Stimulated activated naive CD8-positive, alpha-beta T cell treated with anti-CD3 and anti-CD28 coated beads, Interleukin-15, amount 100 ng/mL, for 72 hours (primary cell): ENCODE data around the gene ABCA3.
A peak's percentile ranks its signal among the peaks of the same experiment; 100 is the strongest.

Experiments used
- ATAC-seq: fragments of 150-1000 bp; cut with Tn5 transposase; 2 replicates; pipeline ENCODE4 v1.10.0; 2021; ENCODE audit warnings: mild to moderate bottlenecking, moderate library complexity
- DNase-seq, 2 donors: peaks; one replicate each; pipeline ENCODE4 v3.0.0; 2021 to 2022
- H3K27ac Mint-ChIP-seq, 2 donors: one replicate each; pipeline ENCODE4 v1.8.0; 2022; ENCODE audit warnings: mild to moderate bottlenecking in 2 of 2, mixed read lengths in 2 of 2, moderate library complexity in 2 of 2
- H3K27me3 Mint-ChIP-seq: one replicate; pipeline ENCODE4 v1.8.0; 2022; ENCODE audit warnings: mixed read lengths
- H3K4me1 Mint-ChIP-seq: one replicate; pipeline ENCODE4 v1.8.0; 2022; ENCODE audit warnings: mild to moderate bottlenecking, mixed read lengths
- H3K4me3 Mint-ChIP-seq, 2 donors: one replicate each; pipeline ENCODE4 v1.8.0; 2022; ENCODE audit warnings: mild to moderate bottlenecking in 2 of 2, mixed read lengths in 2 of 2, moderate library complexity in 1 of 2
- H3K9me3 Mint-ChIP-seq, 2 donors: one replicate each; pipeline ENCODE4 v1.8.0; 2022; ENCODE audit warnings: mixed read lengths in 2 of 2

Gene ABCA3

DNA sequence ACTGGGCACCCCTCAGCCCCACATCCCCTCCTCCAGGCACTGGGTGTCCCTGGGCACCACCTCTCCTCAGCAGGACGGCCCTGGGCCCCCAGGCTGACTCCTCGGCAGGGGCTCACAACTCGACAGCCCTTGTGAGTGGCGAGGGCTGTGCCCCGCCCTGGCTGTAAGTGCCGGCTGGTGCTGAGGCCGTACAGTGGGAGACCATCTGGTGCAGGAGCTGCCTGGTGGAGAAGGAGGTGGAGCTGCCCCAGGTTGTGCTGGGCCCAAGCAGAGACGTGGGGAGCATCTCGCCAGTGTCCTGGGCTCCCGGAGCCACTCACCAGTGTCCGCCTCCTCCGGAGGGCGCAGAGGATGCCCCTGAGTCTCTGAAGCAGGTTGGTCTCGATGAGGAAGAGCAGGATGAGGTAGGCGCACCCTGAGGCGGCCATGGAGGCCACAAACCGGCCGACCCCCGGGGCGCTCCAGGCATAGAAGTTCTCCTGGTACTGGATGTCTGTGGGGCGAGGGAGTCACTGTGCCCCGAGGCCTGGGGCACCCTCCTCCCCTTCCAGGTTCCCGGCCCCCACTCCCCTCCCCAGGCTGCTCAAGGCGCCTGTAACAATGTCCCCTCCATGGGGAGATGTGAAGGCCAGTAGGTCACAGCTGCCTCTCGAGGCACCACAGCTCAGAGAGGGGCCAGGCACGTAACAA lies 57.5 kb downstream of the ABCA3 start:
- no peaks in the 10 kb centered on the region for H3K27me3 Mint-ChIP-seq
- no peak for DNase-seq
- H3K4me1 Mint-ChIP-seq: no peaks in the 10 kb centered on the region
- no peaks in the 10 kb centered on the region for H3K9me3 Mint-ChIP-seq
- no peak for ATAC-seq
- H3K4me3 Mint-ChIP-seq: no peak overlapping the region
- peak overlapping the region in 1 of 2 donors; percentile 20 for H3K27ac Mint-ChIP-seq

DNA sequence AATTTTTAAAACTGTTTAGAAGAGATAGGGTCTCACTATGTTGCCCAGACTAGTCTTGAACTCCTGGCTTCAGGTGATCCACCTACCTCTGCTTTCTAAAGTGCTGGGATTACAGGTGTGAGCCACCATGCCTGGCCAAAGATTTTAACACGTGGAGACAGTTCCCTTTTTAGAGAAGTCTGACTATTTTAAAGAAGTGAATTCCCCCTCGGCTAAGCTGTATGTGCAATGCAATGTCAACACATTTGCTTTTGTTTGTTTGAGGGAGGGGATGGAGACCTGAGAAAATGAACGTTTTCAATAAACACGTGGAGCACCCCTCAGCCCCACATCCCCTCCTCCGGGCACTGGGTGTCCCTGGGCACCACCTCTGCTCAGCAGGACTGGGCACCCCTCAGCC lies 58.3 kb downstream of the ABCA3 start:
- Mint-ChIP-seq H3K27ac (no peak overlapping the region), H3K27me3 (no peaks in the 10 kb centered on the region), H3K4me1 (no peaks in the 10 kb centered on the region), H3K9me3 (no peaks in the 10 kb centered on the region), H3K4me3 (no peak overlapping the region)
- ATAC-seq (no peak), DNase-seq (no peak)

DNA sequence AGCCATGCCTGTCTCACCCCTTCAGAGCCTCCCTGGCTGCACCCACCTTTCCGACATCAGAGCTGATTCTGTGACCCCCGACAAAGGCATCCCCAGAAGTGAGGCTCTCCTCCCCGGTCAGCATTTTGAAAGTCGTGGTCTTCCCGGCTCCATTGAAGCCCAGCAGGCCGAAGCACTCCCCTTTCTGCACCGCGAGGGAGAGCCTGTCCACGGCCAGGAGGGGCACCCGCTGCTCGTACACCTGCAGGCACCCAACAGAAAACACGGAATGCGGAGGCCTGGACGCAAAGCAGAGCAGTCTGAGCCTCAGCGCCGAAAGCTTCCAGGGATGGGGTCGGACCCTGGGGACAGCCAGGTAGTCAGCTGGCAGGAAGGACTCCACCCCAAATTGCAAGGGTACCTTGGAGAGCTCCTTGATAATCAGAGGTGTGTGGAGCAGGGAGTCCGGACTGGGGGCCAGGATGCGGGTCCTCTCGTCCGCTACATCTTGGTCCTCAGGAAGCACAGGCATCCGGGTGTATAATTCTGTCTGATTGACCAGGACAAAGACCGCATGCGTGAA lies 59.5 kb downstream of the ABCA3 start:
- Mint-ChIP-seq H3K27me3 (no peaks in the 10 kb centered on the region), H3K27ac (no peak overlapping the region), H3K4me3 (no peak overlapping the region), H3K4me1 (no peaks in the 10 kb centered on the region), H3K9me3 (no peaks in the 10 kb centered on the region)
- DNase-seq (no peak), ATAC-seq (no peak)

DNA sequence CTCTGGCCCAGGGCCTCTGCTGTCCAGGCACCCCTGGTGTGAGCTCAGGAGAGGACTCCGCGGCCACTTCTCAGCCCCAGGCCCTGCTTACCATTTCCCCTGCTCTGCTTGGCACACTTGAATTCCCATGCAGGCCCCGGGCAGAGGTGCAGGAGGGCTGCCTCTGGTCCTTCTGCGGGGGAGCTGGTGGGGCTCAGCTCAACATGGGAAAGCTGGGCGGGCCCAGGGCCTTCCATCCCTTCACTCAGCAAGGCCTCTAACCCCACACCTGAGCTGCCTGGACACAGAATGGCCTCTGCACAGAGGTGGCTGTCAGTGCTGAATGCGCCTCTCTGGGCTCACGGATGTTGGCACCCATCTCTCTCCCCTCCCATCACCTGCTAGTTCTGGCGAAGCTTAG lies 60.1 kb downstream of the ABCA3 start:
- no peak overlapping the region for H3K4me3 Mint-ChIP-seq
- ATAC-seq (no peak), DNase-seq (no peak)
- H3K27me3 Mint-ChIP-seq: no peaks in the 10 kb centered on the region
- no peaks in the 10 kb centered on the region for H3K4me1 Mint-ChIP-seq
- no peak overlapping the region for H3K27ac Mint-ChIP-seq
- no peaks in the 10 kb centered on the region for H3K9me3 Mint-ChIP-seq

DNA sequence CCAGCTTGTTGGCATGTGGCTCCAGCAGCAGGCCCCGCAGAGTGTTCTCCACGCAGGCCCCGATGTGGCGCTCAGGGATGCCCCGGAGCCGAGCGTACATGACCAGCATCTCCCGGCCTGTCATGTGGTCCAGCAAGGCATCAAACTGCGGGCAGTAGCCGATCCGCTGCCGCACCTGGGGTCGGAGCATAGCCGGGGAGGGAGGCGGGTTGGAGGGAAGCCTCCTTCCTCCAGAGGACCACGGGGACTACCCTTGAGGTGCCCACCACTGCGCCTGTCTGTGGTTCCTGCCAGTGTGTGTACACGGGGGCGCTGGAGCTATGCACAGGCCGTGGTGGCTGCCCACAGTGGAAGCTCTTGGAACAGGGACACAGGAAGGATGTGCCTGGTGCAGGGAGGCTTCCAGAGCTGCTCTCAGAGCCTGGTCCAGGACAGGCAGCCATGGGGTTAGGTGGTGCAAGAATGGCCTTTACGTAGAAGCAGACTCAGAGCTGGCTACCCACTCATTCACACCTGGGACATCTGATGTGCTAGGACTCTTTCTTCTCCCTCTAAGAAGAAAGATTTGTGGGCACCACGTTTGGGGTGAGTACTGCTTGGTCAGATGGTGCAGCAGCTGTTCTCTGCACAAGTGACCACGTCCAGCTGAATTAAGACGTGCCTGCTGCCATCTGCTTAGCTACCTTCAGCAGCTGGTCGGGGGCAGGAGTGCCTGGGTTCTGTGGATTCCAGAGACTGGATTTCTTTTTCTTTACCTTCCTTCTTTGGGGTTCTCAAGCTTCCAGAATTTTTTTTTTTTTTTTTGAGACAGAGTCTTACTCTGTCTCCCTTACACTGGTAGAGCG lies 61.4 kb downstream of the ABCA3 start:
- DNase-seq: no peak
- Mint-ChIP-seq H3K27ac (no peak overlapping the region), H3K4me1 (no peaks in the 10 kb centered on the region), H3K4me3 (no peak overlapping the region), H3K9me3 (no peaks in the 10 kb centered on the region), H3K27me3 (no peaks in the 10 kb centered on the region)
- no peak for ATAC-seq

DNA sequence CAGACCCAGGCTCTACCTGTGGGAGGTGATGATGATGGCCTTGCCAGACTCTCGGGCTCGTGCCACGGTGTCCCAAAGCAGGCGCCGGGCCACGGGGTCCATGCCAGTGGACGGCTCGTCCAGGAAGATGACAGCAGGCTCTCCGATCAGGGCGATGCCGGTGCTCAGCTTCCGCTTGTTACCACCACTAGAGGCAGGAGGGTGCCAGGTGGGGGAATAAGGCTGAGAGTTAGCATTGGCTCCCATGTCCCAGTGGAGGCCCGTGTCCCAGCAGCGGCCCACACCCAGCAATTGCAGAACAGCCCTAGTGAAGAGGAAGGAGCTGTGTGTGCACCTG lies 62.3 kb downstream of the ABCA3 start:
- Mint-ChIP-seq H3K4me3 (no peak overlapping the region), H3K27me3 (no peaks in the 10 kb centered on the region), H3K9me3 (no peaks in the 10 kb centered on the region), H3K27ac (no peak overlapping the region), H3K4me1 (no peaks in the 10 kb centered on the region)
- no peak for DNase-seq
- no peak for ATAC-seq

DNA sequence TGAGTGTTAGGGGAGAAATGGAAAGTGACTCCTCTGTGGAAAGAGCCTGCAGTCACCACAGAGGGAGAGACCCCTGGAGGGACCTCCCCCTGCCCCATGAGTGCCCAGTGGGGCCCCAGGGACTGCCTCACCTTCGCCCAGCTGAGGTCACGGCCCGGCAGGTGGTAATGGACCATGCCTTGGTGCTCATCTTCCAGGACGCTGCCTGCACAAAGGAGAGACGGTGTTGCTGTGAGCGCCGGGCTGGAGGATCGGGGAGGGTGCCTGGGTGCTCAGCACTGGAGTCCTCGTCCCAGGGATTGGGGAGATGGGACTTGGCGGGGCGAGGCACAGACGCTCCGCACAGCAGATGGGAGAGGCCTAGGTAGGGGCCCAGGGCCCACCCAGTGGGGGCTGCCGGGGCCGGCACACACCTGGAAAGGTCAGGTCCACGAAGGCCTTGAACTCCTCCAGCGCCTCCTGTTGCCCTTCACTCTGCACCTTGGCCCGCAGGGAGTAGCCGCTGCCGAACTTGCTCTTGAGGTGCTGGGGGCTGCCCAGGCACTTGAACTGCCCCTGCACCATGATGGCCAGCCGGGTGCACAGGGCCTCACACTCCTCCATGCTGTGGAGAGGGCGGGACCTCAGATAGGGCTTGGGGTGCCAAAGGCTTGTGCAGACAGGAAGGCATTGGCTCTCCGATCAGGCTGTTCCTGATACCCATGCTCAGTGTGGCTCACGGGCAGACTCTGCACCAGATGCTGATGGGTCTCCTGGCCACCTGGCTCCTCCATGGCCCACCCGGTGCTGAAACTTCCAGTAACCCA lies 62.9 kb downstream of the ABCA3 start:
- no peak overlapping the region for H3K4me3 Mint-ChIP-seq
- H3K27me3 Mint-ChIP-seq: no peaks in the 10 kb centered on the region
- no peak for DNase-seq
- no peaks in the 10 kb centered on the region for H3K9me3 Mint-ChIP-seq
- H3K4me1 Mint-ChIP-seq: no peaks in the 10 kb centered on the region
- ATAC-seq: no peak
- no peak overlapping the region for H3K27ac Mint-ChIP-seq

DNA sequence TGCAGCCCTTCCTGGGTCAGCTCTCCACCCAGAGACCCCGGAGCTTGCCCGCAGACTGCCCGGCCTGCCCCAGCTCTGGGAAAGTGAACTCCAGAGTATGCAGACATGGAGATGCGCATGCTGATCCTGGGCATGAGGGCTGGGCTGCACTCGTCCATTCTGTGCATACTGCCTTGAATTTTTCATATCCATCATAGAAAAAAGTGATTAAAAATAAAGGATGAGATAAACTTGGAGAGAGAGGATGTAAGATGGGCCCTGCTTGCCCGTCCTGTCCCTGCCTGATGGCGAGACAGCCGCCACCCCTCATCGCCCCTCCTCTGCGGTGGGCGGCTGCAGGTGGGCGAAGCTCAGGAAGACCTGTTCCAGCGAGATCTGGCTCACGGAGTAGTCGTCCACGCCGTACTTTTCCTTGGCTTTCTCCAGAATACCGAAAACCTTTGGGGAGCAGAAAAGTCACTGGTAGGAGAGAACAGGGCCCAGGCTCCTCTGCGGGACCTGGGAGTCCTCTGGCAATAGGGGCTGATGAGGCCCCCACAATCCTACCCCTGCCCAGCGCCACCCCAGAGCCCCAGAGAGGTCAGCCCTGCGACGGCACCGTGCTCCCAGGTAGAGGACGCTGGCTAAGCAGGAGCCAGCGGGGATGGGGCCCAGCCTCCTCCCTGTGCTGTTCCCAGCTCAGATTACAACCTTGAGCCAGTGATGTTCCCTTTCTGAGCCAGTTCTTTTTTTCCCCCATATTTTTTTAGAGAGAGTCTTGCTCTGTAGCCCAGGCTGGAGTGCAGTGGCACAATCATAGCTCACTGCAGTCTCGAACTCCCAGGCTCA lies 63.9 kb downstream of the ABCA3 start:
- H3K27me3 Mint-ChIP-seq: no peaks in the 10 kb centered on the region
- DNase-seq (no peak), ATAC-seq (no peak)
- H3K4me1 Mint-ChIP-seq: no peaks in the 10 kb centered on the region
- H3K27ac Mint-ChIP-seq: no peak overlapping the region
- no peak overlapping the region for H3K4me3 Mint-ChIP-seq
- H3K9me3 Mint-ChIP-seq: no peaks in the 10 kb centered on the region

DNA sequence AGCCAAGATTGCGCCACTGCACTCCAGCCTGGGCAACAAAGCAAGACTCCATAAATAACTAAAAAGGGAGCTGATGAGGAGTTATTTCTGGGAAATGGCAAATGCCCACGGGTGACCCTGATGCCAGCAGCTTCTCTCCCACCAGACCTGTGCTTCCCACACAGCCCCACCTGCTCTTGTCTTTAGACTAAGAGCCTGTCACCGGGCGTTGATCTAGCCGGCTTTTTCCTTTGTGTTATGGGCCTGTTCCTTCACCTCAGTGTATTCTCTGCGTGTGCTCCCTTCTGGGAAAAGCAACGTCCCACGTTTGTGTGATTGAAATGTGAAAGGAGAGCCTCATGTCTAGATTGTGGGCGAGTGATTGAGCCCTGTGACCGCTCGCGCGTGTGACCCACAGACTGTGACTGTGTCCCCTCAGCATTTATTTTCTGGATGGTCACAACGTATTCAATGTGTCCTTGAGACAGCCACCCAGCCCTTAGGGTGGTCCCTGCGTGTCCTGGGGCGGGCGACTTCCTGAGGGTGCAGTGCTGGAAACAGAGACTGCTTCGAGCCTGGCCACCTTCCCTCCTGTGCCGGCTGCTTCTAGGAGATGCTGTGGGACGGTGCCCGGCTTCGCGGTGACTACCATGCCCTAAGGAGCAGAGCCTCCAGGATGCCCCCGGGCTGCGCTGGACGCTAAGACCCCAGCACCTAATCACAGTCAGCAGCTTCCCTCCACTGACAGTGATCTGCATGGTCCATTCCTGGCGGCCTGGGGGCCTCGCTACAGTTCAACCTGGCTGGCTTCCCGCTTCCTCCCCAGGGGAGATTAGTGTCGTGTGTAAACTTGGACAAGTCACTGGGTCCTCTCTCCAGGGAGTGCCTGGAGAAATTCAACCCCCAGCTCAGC lies 64.8 kb downstream of the ABCA3 start:
- DNase-seq: no peak
- peak overlapping the region in 1 of 2 donors; percentile 27 for H3K27ac Mint-ChIP-seq
- no peaks in the 10 kb centered on the region for H3K4me1 Mint-ChIP-seq
- H3K4me3 Mint-ChIP-seq: no peak overlapping the region
- H3K9me3 Mint-ChIP-seq: no peaks in the 10 kb centered on the region
- ATAC-seq: no peak
- H3K27me3 Mint-ChIP-seq: no peaks in the 10 kb centered on the region

DNA sequence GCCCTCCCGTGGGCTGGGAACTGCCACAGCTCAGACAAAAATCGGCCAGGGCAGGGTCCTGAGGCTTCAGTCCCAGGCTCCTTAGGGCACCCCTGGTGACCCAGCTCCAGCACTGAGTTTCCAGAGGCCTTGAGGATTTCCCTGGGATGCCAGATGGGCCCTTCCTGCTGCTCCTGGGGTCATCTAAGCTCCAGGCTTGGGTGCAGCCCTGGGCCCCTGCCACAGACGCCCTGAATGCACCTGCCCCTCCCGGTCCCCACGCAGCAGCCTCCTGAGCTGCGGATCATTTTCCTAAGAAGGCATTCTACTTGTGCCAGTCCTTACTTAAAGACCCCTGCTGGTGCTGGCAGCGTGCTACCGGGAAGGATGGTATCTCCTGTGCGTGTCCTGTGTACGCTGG lies 66.6 kb downstream of the ABCA3 start:
- no peak for DNase-seq
- Mint-ChIP-seq H3K4me1 (peaks cover 11% of the 10 kb centered on the region), H3K9me3 (no peaks in the 10 kb centered on the region), H3K27ac (no peak overlapping the region), H3K27me3 (no peaks in the 10 kb centered on the region), H3K4me3 (no peak overlapping the region)
- no peak for ATAC-seq

DNA sequence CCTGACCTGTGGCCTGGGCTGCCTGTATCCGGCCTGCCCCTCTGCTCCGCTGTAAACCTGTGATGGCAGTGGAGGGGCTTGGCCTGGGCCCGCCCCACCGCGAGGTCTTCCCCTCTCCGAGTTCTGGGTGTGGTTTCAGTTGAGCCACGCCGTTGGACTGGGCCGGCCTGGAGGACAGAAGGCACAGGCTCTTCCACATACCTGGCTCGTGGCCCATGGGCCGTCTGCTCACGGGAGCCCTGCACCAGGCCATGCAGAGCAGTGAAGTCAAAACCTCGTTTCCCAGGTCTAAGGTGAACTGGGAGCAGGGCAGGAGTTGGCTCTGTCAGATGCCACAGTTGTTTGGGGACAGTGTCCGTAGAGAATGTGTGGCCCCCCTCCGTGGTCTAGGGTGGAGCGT lies 67.0 kb downstream of the ABCA3 start:
- H3K9me3 Mint-ChIP-seq: no peaks in the 10 kb centered on the region
- H3K4me3 Mint-ChIP-seq: no peak overlapping the region
- no peak overlapping the region for H3K27ac Mint-ChIP-seq
- H3K4me1 Mint-ChIP-seq: peaks cover 16% of the 10 kb centered on the region
- no peak for DNase-seq
- no peaks in the 10 kb centered on the region for H3K27me3 Mint-ChIP-seq
- ATAC-seq: no peak

DNA sequence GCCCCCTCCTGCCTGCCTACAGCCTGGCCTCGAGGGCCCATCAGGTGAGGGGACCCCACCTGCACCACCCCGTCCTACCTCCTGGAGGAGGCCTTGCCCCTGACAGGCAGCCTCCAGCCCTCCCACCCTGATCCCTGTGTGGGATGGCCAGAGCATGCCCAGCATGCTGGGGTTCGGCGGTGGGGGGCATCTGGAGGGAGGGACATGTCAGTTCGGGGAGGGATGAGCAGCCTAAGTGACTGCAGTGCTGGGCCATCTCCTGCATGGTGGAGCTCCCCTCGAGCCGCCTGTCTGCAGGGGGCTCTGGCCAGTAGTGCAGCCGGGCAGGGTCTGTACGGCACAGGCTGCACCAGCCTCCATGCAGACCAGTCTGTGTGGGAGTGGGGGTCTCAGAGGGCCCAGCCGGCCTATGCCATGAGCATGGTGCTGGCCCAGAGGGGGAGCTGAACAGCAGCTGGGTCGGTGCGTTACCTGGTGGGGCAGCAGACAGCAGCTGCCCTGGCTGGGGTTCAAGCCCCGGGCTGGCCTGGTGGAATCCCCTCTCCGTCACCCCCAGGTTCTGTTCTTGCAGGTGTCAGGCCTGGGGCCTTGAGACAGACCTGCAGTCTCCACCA lies 68.6 kb downstream of the ABCA3 start:
- Mint-ChIP-seq H3K27me3 (no peaks in the 10 kb centered on the region), H3K9me3 (no peaks in the 10 kb centered on the region), H3K27ac (no peak overlapping the region), H3K4me1 (peaks cover 25% of the 10 kb centered on the region), H3K4me3 (no peak overlapping the region)
- no peak for ATAC-seq
- DNase-seq: no peak

DNA sequence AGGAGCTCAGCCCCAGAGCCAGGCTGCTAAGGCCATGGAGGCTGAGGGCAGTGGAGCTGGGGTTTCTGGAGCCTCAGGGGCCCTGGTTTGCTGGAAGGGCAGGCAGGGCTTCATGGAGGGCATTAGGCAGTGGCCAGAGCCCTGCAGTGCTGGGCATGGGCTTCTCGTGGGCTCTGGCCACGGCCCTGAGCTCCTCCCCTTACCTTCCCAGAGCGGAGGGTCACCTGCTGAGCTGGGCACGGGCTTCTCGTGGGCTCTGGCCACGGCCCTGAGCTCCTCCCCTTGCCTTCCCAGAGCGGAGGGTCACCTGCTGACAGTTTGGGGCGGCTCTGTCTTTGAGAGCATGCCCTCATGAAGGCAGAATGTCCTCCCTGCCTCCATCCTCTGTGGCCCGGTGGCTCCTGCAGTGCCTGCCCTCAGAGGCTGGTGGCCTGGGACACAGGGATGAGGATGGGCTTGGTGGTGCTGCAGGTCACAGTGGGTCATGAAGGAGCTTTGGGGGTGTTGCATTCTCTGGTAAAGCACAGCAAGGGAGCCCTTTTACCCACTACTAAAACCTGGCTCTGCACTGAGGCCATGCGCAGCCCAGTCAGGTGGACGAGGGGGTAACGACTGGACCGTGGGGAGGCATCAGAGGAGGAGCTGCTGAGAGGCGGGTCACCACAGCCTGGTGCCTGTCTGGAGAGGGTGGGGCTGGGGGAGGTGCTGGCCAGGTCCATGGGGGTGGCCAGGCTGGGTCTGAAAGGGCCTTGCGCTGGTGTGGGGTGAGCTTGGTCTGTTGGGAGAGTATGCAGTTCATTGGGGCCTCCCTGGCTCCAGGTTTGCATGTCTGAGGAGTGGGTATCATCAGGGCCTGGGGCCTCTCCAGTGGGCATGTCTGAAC lies 69.7 kb downstream of the ABCA3 start:
- Mint-ChIP-seq H3K4me3 (no peak overlapping the region), H3K4me1 (peaks cover 37% of the 10 kb centered on the region), H3K27ac (peak overlapping the region in 1 of 2 donors; percentile 57), H3K27me3 (no peaks in the 10 kb centered on the region), H3K9me3 (no peaks in the 10 kb centered on the region)
- ATAC-seq (no peak), DNase-seq (no peak)
